GM11168 (cell line): ENCODE measurements around the gene SHROOM1.

Experiments used
- in situ Hi-C: fragments of 300-500 bp; cut with MboI; formaldehyde crosslinking; loops from one replicate; pipeline ENCODE4 v1.12.0; 2022; ENCODE audit warnings: low sequenced_read_pairs; ENCODE audit not compliant: unreplicated experiment

Gene SHROOM1

GRCh38 chr5:132826424-132827082, 3.9 kb downstream of the SHROOM1 start:
- in situ Hi-C loops = loop anchor here (10.0 kb wide), 1 partner anchor 442 kb away; no protein-coding TSS in a partner anchor

- in situ Hi-C loops = loop anchor here (10.0 kb wide), 1 partner anchor 441 kb away; no protein-coding TSS in a partner anchor
Observed at GRCh38 chr5:132825834-132826391, 4.5 kb downstream of the SHROOM1 start.

GRCh38 chr5:132825033-132825833, 5.2 kb downstream of the SHROOM1 start:
- in situ Hi-C loops = loop anchor here (10.0 kb wide), 1 partner anchor 440 kb away; no protein-coding TSS in a partner anchor

GRCh38 chr5:132824426-132824825, 6.0 kb downstream of the SHROOM1 start:
- in situ Hi-C loops = loop anchor here (10.0 kb wide), 1 partner anchor 440 kb away; no protein-coding TSS in a partner anchor

- in situ Hi-C loops = loop anchor here (10.0 kb wide), 1 partner anchor 439 kb away; no protein-coding TSS in a partner anchor
Observed at GRCh38 chr5:132823481-132824050, 6.9 kb downstream of the SHROOM1 start.

- in situ Hi-C loops = loop anchor here (10.0 kb wide), 1 partner anchor 438 kb away; no protein-coding TSS in a partner anchor
Observed at GRCh38 chr5:132822650-132823480, 7.6 kb downstream of the SHROOM1 start.

- in situ Hi-C loops = loop anchor here (10.0 kb wide), 1 partner anchor 437 kb away; no protein-coding TSS in a partner anchor
Observed at GRCh38 chr5:132821791-132822190, 8.7 kb downstream of the SHROOM1 start.

GRCh38 chr5:132821350-132821749, 9.1 kb downstream of the SHROOM1 start:
- in situ Hi-C loops = loop anchor here (10.0 kb wide), 1 partner anchor 437 kb away; no protein-coding TSS in a partner anchor

GRCh38 chr5:132820162-132820754, 10.2 kb downstream of the SHROOM1 start:
- in situ Hi-C loops = loop anchor here (10.0 kb wide), 1 partner anchor 435 kb away; no protein-coding TSS in a partner anchor

- in situ Hi-C loops = loop anchor here (10.0 kb wide), 1 partner anchor 295 kb away; no protein-coding TSS in a partner anchor
Observed at GRCh38 chr5:132819468-132819867, 11.0 kb downstream of the SHROOM1 start.

GRCh38 chr5:132817011-132817410, 13.4 kb downstream of the SHROOM1 start:
- in situ Hi-C loops = loop anchor here (10.0 kb wide), 1 partner anchor 292 kb away; no protein-coding TSS in a partner anchor

GRCh38 chr5:132816554-132816953, 13.9 kb downstream of the SHROOM1 start:
- in situ Hi-C loops = loop anchor here (10.0 kb wide), 1 partner anchor 292 kb away; no protein-coding TSS in a partner anchor

- in situ Hi-C loops = loop anchor here (10.0 kb wide), 1 partner anchor 291 kb away; no protein-coding TSS in a partner anchor
Observed at GRCh38 chr5:132816083-132816482, 14.4 kb downstream of the SHROOM1 start.

- in situ Hi-C loops = loop anchor here (10.0 kb wide), 1 partner anchor 291 kb away; no protein-coding TSS in a partner anchor
Observed at GRCh38 chr5:132815454-132815853, 15.0 kb downstream of the SHROOM1 start.

GRCh38 chr5:132814503-132815294, 15.7 kb downstream of the SHROOM1 start:
- in situ Hi-C loops = loop anchor here (10.0 kb wide), 1 partner anchor 290 kb away; no protein-coding TSS in a partner anchor

GRCh38 chr5:132813599-132814502, 16.6 kb downstream of the SHROOM1 start:
- in situ Hi-C loops = loop anchor here (10.0 kb wide), 1 partner anchor 289 kb away; no protein-coding TSS in a partner anchor
